ENCODE results near the gene JMJD8. TPM values are rescaled to one million over a fixed set of nuclear protein-coding genes. Genes with fewer than 3 reads are reported as not detected.

JMJD8 gene
- total and polyA plus RNA-seq, 9 of the 15 experiments (the other 6 are each of a cell fraction or from before 2014, with no cell fraction given): 1.2 to 50.6 (median 29.3) TPM

GRCh38 chr16:674968-675883 is 8.9 kb downstream of the JMJD8 start, which contains the start of gene RHBDL1 (continued):
- TF ChIP-seq REST (IDR thresholded peaks at IDR 0.05; ENCODE audit: borderline replicate concordance) (peak; percentile 45), REST (CRISPR knock-in tag; IDR thresholded peaks at IDR 0.05; ENCODE audit: low read depth) (0 out of 2 replicates have a peak, but pooled peaks have one; percentile 55), ETS1 (conservative IDR thresholded peaks at IDR 0.05; ENCODE audit: control insufficient read depth, low read depth, low read length) (no peak), MTA1 (IDR thresholded peaks at IDR 0.05; ENCODE audit: borderline replicate concordance) (peak; percentile 55; the same call in 1 of the 2 replicates), E2F3 (CRISPR knock-in tag; IDR thresholded peaks at IDR 0.05) (no peak), SPI1 (IDR thresholded peaks at IDR 0.05; ENCODE audit: borderline replicate concordance, low read depth, low read length) (peak; percentile 32), PHB2 (IDR thresholded peaks at IDR 0.05; ENCODE audit: low read depth) (no peak), HOXB6 (CRISPR knock-in tag; IDR thresholded peaks at IDR 0.05; ENCODE audit: borderline replicate concordance) (no peak), TEAD2 (tag; IDR thresholded peaks at IDR 0.05) (no peak), TCF7 (IDR thresholded peaks at IDR 0.05; ENCODE audit: borderline replicate concordance) (no peak), ATF1 (CRISPR knock-in tag; IDR thresholded peaks at IDR 0.05) (no peak), ATF1 (tag; IDR thresholded peaks at IDR 0.05) (peak; percentile 64), TFAP4 (CRISPR knock-in tag; IDR thresholded peaks at IDR 0.05; ENCODE audit: borderline replicate concordance) (peak; percentile 88), ZNF740 (CRISPR knock-in tag; IDR thresholded peaks at IDR 0.05) (peak; percentile 96), ZNF740 (tag; IDR thresholded peaks at IDR 0.05) (peak in 1 of 2 experiments; percentile 81; a peak in 2 of 4 replicates), U2AF1 (optimal IDR thresholded peaks at IDR 0.05; ENCODE audit: low read depth, low read length) (no peak), PCBP1 (IDR thresholded peaks at IDR 0.05; ENCODE audit: low read depth, low read length, poor library complexity, severe bottlenecking) (peak; percentile 68)

Measured in K562 (cell line).